GM12864 (cell line): ENCODE data around the gene PCNP.

Experiments used
- DNase-seq: peaks from one replicate; pipeline ENCODE4 v3.0.0-alpha.2; 2011; ENCODE audit warnings: low read depth
- H3K4me3 ChIP-seq: 2 replicates; pipeline ENCODE4 v1.5.1; 2011; ENCODE audit warnings: mild to moderate bottlenecking, low read depth, low read length, control low read depth
- CTCF ChIP-seq: IDR thresholded peaks from 2 replicates; pipeline ENCODE4 v1.5.1; 2011; ENCODE audit warnings: low read depth, mild to moderate bottlenecking, moderate library complexity, low read length, control low read depth, inconsistent platforms; ENCODE audit errors: missing control alignments

The PCNP gene

GRCh38 chr3:101634591-101635196, 60.7 kb downstream of the PCNP start:
- no peak for TF ChIP-seq CTCF
- no peak for DNase-seq
- no peak overlapping the region for H3K4me3 ChIP-seq

DNA sequence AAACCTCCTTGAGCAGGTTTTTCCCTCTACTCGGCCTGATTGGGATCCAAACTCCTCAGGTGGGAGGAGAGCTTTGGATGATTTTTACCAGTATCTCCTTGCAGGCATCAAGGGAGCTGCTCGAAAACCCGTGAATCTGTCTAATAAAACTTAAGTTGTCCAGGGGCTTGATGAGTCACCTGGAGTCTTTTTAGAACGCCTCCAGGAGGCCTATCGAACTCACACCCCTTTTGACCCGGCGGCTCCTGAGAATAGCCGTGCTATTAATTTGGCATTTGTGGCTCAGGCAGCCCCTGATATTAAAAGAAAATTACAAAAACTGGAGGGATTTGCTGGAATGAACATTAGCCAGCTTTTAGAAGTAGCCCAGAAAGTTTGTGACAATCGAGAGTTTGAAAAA, 61.4 kb downstream of the PCNP start:
- no peak for TF ChIP-seq CTCF
- H3K4me3 ChIP-seq = no peak overlapping the region
- DNase-seq = no peak

DNA sequence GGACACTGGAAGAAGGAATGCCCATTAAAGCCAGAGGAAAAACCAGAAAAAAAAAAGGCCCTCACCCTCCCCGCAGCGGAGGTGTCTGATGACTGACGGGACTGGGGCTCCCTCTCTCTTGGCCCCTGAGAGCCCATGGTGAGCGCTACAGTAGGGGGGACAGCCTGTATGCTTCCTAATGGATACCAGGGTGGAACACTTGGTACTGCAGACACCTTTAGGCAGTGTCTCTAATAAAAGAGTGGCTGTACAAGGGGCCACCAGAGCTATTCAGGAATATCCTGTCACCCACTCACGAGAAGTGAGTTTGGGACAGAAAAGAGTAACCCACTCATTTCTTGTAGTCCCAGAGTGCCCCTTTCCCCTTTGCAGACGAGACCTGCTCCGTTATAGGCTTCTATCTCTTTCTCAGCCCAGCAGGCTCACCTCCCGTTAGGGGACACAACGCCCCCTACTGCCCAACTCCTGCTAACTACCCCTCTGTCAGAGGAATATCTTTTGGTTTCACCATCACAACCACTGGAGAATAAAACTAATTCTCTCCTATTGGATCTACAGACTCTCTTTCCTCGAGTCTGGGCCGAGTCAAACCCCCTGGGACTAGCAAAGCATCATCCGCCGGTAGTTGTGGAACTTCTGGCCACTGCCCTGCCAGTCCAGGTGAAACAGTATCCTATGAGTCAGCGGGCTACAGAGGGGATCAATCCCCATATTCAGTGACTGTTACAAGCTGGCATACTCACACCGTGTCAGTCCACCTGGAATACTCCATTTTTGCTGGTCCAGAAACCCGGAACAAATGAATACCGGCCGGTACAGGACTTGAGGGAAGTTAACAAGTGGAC, 62.2 kb downstream of the PCNP start:
- peak; percentile 72 for TF ChIP-seq CTCF
- no peak overlapping the region for H3K4me3 ChIP-seq
- DNase-seq = peak; percentile 19

GRCh38 chr3:101637451-101637850, 63.5 kb downstream of the PCNP start:
- H3K4me3 ChIP-seq = no peak overlapping the region
- no peak for DNase-seq
- TF ChIP-seq CTCF = no peak

- no peak for DNase-seq
- H3K4me3 ChIP-seq = no peak overlapping the region
These were observed 64.3 kb downstream of the PCNP start for GRCh38 chr3:101638261-101638745.

DNA sequence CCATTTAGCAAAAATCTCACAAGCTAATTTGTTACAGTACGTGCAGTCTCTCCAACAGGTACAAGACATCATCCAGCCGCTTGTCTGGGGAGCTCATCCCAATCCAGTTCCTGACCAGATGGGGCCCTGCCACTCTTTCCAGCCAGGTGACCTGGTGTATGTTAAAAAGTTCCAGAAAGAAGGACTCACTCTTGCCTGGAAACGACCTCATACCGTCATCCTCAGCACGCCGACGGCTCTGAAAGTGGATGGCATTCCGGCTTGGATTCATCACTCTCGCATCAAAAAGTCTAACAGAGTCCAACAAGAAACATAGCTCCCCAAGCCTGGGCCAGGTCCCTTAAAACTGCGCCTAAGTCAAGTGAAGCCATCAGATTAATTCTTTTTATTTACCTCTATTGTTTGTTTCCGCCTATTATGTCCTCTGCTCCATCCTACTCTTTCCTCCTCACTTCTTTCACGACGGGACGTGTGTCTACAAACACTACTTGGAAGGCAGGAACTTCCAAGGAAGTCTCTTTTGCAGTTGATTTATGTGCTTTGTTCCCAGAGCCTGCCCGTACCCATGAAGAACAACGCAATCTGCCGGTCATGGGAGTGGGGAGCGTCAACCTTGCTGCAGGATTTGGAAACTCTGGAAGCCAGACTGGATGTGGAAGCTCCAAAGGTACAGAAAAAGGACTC, 65.4 kb downstream of the PCNP start:
- no peak overlapping the region for H3K4me3 ChIP-seq
- DNase-seq = no peak
- TF ChIP-seq CTCF = no peak

More at GRCh38 chr3:101638261-101638745, 64.3 kb downstream of the PCNP start:
- peak; percentile 26 for TF ChIP-seq CTCF
